ENCODE results near the gene ATP1A1. TPM values are rescaled to one million over a fixed set of nuclear protein-coding genes. Genes with fewer than 3 reads are reported as not detected.

The ATP1A1 gene
- total RNA-seq, 4 donors from 2014 or later, result 770 to 1,450 (median 1,316) TPM

- intact Hi-C loops (cut with DNase I), result no loop called here
- TF ChIP-seq POLR2A (IDR thresholded peaks at IDR 0.05), result no peak
- no peak for TF ChIP-seq CTCF (IDR thresholded peaks at IDR 0.05)
- DNase-seq, result no peak
- Histone ChIP-seq H3K9me3 (no peaks in the 10 kb centered on the region), H3K36me3 (no peaks in the 10 kb centered on the region), H3K27ac (no peak overlapping the region), H3K4me3 (replicated peaks in 1 of 3) (no peak overlapping the region), H3K27me3 (no peaks in the 10 kb centered on the region), H3K4me1 (no peaks in the 10 kb centered on the region)
- WGBS, 2 donors, result 79 to 82% methylated on average over 4 of the region's 4 CpGs
Measured at GRCh38 chr1:116356067-116356466, 17.0 kb upstream of the ATP1A1 start.

- H3K36me3 ChIP-seq, result no peaks in the 10 kb centered on the region
- WGBS, 2 donors, result 71 to 78% methylated on average over 2 of the region's 2 CpGs
- H3K27ac ChIP-seq, result no peak overlapping the region
- H3K9me3 ChIP-seq, result no peaks in the 10 kb centered on the region
- intact Hi-C loops (cut with DNase I), result no loop called here
- no peaks in the 10 kb centered on the region for H3K27me3 ChIP-seq
- no peaks in the 10 kb centered on the region for H3K4me1 ChIP-seq
- H3K4me3 ChIP-seq (replicated peaks in 1 of 3), result no peak overlapping the region
- no peak for DNase-seq
- TF ChIP-seq CTCF (IDR thresholded peaks at IDR 0.05) (no peak), POLR2A (IDR thresholded peaks at IDR 0.05) (no peak)
Measured at GRCh38 chr1:116356673-116357072, 16.4 kb upstream of the ATP1A1 start.

- Histone ChIP-seq H3K27me3 (no peaks in the 10 kb centered on the region), H3K9me3 (no peaks in the 10 kb centered on the region), H3K4me1 (no peaks in the 10 kb centered on the region), H3K27ac (no peak overlapping the region), H3K36me3 (no peaks in the 10 kb centered on the region), H3K4me3 (replicated peaks in 1 of 3) (no peak overlapping the region)
- intact Hi-C loops (cut with DNase I), result no loop called here
- TF ChIP-seq POLR2A (IDR thresholded peaks at IDR 0.05) (no peak), CTCF (IDR thresholded peaks at IDR 0.05) (no peak)
- no peak for DNase-seq
- 100% methylated on average over 1 of the region's 1 CpG for WGBS, 2 donors
Measured at GRCh38 chr1:116357487-116357886, 15.6 kb upstream of the ATP1A1 start.

- Histone ChIP-seq H3K36me3 (no peaks in the 10 kb centered on the region), H3K4me3 (replicated peaks in 1 of 3) (no peak overlapping the region), H3K27me3 (no peaks in the 10 kb centered on the region), H3K9me3 (no peaks in the 10 kb centered on the region), H3K27ac (no peak overlapping the region), H3K4me1 (no peaks in the 10 kb centered on the region)
- no peak for DNase-seq
- TF ChIP-seq CTCF (IDR thresholded peaks at IDR 0.05), result no peak
- TF ChIP-seq POLR2A (IDR thresholded peaks at IDR 0.05), result no peak
- intact Hi-C loops (cut with DNase I), result no loop called here
- WGBS, 2 donors, result 89 to 90% methylated on average over 2 of the region's 2 CpGs
Measured at GRCh38 chr1:116359060-116359830, 13.8 kb upstream of the ATP1A1 start.

GRCh38 chr1:116359871-116360270 is 13.2 kb upstream of the ATP1A1 start:
- WGBS, 2 donors, result 88 to 93% methylated on average over 1 of the region's 1 CpG

More at GRCh38 chr1:116359871-116360270, 13.2 kb upstream of the ATP1A1 start:
- Histone ChIP-seq H3K27me3 (no peaks in the 10 kb centered on the region), H3K9me3 (no peaks in the 10 kb centered on the region), H3K4me1 (no peaks in the 10 kb centered on the region), H3K4me3 (replicated peaks in 1 of 3) (no peak overlapping the region), H3K27ac (no peak overlapping the region), H3K36me3 (no peaks in the 10 kb centered on the region)
- DNase-seq, result no peak
- intact Hi-C loops (cut with DNase I), result no loop called here
- no peak for TF ChIP-seq POLR2A (IDR thresholded peaks at IDR 0.05)
- TF ChIP-seq CTCF (IDR thresholded peaks at IDR 0.05), result no peak
